ENCODE measurements around the gene LIFR. TPM values are rescaled to one million over a fixed set of nuclear protein-coding genes. Genes with fewer than 3 reads are reported as not detected.

The LIFR gene
- total RNA-seq, 1 donor from 2014 or later = 110 TPM

DNA sequence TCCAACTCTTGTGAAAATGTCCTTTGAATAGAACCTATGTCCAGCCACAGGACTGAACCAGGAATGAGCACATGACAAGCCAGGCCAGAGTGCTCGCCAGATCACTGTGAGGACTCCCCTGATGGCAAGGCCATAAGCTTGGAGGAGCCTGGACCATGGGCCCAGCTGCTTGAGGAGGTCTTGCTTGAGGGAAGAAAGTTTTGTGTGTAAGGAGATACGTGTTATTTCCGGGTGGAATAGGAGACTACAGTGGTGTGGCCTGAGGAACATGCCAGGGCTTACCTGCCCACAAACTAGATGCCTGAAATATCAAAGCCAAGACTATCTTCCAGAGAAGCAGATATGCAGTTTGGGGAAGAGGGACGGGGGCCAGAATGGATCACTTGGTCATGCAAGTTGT is 84.7 kb downstream of the LIFR start:
- TF ChIP-seq, protein P1, sequence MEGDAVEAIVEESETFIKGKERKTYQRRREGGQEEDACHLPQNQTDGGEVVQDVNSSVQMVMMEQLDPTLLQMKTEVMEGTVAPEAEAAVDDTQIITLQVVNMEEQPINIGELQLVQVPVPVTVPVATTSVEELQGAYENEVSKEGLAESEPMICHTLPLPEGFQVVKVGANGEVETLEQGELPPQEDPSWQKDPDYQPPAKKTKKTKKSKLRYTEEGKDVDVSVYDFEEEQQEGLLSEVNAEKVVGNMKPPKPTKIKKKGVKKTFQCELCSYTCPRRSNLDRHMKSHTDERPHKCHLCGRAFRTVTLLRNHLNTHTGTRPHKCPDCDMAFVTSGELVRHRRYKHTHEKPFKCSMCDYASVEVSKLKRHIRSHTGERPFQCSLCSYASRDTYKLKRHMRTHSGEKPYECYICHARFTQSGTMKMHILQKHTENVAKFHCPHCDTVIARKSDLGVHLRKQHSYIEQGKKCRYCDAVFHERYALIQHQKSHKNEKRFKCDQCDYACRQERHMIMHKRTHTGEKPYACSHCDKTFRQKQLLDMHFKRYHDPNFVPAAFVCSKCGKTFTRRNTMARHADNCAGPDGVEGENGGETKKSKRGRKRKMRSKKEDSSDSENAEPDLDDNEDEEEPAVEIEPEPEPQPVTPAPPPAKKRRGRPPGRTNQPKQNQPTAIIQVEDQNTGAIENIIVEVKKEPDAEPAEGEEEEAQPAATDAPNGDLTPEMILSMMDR (IDR thresholded peaks at IDR 0.05) = no peak
- Histone ChIP-seq H3K4me3 (no peak overlapping the region), H3K27me3 (ENCODE audit: low read depth) (no peaks in the 10 kb centered on the region), H3K36me3 (no peaks in the 10 kb centered on the region), H3K27ac (no peak overlapping the region), H3K9me3 (no peaks in the 10 kb centered on the region), H3K4me1 (peaks cover 25% of the 10 kb centered on the region)
- no peak for DNase-seq
- no peak for ATAC-seq
- intact Hi-C loops (cut with DNase I) = no loop called here

DNA sequence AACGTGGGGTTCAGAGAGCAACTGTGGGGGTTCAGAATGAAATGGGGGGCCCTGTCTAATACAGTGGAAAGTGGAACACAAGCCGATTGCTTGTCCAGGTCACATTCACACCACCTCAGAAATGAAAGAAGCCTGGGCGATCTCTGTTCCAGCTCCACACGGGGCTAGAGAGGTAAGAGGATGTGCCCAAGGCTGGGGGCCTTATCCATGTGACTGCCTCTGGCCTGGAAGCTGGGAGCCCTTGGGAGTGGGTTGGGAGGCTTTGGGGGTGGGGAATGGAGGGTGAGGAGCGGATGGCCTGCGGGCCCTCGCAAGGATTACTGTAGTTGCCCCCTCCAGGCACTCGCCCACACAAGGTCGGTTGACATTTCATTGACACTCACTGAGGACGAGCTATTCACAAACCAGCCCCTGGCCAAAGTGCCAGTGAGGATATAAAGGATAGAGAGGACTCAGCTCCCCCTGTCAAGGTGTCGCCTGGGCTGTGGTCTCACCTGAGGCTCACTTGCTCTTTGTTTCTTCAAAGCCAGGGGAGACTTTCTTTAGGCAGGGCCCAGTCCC is 86.7 kb downstream of the LIFR start:
- H3K4me1 ChIP-seq = peaks cover 26% of the 10 kb centered on the region
- H3K27me3 ChIP-seq (ENCODE audit: low read depth) = no peaks in the 10 kb centered on the region
- no peaks in the 10 kb centered on the region for H3K36me3 ChIP-seq
- H3K9me3 ChIP-seq = no peaks in the 10 kb centered on the region
- TF ChIP-seq, protein P1 (IDR thresholded peaks at IDR 0.05) = no peak
- ATAC-seq (no peak), DNase-seq (no peak)
- intact Hi-C loops (cut with DNase I) = no loop called here
- no peak overlapping the region for H3K4me3 ChIP-seq
- peak overlapping the region; percentile 84 for H3K27ac ChIP-seq

DNA sequence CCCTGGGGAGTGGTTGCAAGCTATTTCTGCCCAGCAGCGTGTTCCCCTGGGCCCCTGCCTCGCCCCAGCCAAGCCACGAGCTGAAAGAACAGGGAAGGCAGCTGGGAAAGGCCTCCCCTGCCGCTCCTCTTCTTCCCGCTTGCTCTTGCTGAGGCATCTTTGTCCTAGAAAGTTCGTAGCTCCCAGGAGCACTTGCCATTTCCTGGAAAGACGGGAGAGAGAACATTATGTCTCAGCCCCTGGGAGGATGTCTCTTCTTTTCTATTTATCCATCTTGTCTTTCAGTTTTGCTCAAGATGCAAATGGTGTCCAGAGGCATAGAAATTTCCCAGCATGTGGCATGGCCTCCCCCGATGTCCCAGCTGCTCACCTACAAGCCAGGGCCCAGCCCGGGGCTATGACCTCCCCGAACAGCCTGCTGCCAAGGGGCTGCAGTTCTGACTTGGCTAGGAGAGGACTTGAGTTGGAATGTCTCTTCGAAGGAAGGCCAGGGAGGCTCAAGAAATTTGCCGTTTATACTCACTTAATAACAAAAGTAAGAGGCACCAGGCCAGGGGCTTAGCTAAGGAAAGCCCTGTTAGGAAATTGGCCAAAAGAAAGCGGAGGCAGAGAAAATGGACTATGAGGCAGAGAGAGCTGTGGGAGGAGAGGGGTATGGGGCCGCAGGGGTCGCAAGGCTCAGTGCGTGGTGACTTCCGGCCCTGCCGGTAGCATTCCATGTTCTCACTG is 87.3 kb downstream of the LIFR start:
- no peak overlapping the region for H3K4me3 ChIP-seq
- intact Hi-C loops (cut with DNase I) = no loop called here
- no peaks in the 10 kb centered on the region for H3K36me3 ChIP-seq
- ATAC-seq (no peak), DNase-seq (no peak)
- TF ChIP-seq, protein P1 (IDR thresholded peaks at IDR 0.05) = no peak
- H3K9me3 ChIP-seq = no peaks in the 10 kb centered on the region
- H3K4me1 ChIP-seq = peaks cover 31% of the 10 kb centered on the region
- no peaks in the 10 kb centered on the region for H3K27me3 ChIP-seq (ENCODE audit: low read depth)
- H3K27ac ChIP-seq = peak overlapping the region; percentile 84

DNA sequence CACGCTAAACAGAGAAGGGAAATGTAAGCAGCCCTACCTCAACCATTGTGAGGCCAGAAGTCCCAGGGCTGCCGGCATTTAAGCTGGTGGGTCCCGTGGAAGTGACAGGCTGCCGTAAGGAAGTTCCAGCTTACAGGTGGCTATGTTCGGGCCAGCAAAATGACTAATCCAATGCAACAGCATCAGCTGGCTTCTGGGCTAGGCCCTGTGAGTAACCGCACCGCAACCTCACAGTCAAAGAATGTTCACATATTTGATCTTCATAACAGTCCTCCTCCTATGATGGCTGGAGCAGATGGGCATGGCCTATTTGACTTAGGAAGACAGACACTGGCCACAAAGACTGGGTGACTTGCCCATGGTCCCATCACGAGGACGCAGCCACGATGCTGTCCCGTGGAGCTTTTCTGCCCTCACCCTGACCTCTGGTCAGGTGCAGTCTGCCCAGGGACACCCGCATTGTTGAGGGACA is 88.2 kb downstream of the LIFR start:
- Histone ChIP-seq H3K27ac (peak overlapping the region; percentile 84), H3K9me3 (no peaks in the 10 kb centered on the region), H3K36me3 (no peaks in the 10 kb centered on the region), H3K27me3 (ENCODE audit: low read depth) (no peaks in the 10 kb centered on the region), H3K4me1 (peaks cover 40% of the 10 kb centered on the region), H3K4me3 (no peak overlapping the region)
- TF ChIP-seq, protein P1 (IDR thresholded peaks at IDR 0.05) = no peak
- no peak for ATAC-seq
- no peak for DNase-seq
- intact Hi-C loops (cut with DNase I) = no loop called here

DNA sequence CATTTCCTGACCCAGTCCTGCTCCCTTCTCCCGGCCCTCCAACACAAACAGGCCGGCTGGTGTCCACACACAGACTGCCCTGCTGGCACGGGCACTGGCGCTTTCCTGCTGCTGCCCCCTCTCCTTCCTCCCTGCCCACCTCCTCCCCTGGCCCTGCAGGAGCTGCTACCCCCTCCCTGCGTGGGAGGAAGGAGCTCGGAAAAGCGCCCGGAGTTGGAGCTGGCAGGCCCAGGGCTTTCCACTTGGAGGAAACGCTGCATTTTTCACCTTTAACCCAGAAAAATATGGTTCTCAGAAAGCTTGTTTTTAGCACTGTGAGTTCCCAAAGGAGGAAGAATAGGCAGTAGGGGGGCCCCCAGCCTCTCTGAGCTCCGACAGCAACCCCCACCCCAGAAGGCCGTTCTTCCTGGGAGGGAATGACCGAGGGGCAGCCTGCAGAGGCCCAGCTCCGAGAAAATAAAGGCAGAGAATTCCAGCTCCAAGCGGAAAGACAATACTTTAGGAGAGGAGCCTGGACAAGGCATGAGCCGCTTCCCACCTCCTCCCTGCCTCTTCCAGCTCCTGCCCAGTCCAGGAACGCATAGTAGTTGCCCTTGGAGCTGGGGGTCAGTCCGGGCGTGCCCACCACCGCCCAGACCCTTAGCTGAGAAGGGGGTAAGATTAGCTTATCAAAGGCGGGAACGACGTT is 88.9 kb downstream of the LIFR start:
- Histone ChIP-seq H3K27ac (peak overlapping the region; percentile 84), H3K36me3 (no peaks in the 10 kb centered on the region), H3K4me3 (no peak overlapping the region), H3K9me3 (no peaks in the 10 kb centered on the region), H3K4me1 (peaks cover 43% of the 10 kb centered on the region), H3K27me3 (ENCODE audit: low read depth) (no peaks in the 10 kb centered on the region)
- TF ChIP-seq, protein P1 (IDR thresholded peaks at IDR 0.05) = no peak
- peak; percentile 58 to 62 for ATAC-seq
- intact Hi-C loops (cut with DNase I) = no loop called here
- DNase-seq = no peak
